GM18508 (cell line): ENCODE measurements around the gene ENOSF1.
"Not testable (repeated sequence)": the region's sequence is repeated elsewhere in the genome, so short reads cannot be mapped to it uniquely, and the experiment has no call there.

ENCODE experiments used
- ATAC-seq: cut with Tn5 transposase; IDR thresholded peaks from one replicate; pipeline ENCODE4 v1.9.1; 2021; ENCODE audit warnings: moderate number of reproducible peaks; ENCODE audit not compliant: insufficient read depth, unreplicated experiment

The ENOSF1 gene, protein sequence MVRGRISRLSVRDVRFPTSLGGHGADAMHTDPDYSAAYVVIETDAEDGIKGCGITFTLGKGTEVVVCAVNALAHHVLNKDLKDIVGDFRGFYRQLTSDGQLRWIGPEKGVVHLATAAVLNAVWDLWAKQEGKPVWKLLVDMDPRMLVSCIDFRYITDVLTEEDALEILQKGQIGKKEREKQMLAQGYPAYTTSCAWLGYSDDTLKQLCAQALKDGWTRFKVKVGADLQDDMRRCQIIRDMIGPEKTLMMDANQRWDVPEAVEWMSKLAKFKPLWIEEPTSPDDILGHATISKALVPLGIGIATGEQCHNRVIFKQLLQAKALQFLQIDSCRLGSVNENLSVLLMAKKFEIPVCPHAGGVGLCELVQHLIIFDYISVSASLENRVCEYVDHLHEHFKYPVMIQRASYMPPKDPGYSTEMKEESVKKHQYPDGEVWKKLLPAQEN

DNA sequence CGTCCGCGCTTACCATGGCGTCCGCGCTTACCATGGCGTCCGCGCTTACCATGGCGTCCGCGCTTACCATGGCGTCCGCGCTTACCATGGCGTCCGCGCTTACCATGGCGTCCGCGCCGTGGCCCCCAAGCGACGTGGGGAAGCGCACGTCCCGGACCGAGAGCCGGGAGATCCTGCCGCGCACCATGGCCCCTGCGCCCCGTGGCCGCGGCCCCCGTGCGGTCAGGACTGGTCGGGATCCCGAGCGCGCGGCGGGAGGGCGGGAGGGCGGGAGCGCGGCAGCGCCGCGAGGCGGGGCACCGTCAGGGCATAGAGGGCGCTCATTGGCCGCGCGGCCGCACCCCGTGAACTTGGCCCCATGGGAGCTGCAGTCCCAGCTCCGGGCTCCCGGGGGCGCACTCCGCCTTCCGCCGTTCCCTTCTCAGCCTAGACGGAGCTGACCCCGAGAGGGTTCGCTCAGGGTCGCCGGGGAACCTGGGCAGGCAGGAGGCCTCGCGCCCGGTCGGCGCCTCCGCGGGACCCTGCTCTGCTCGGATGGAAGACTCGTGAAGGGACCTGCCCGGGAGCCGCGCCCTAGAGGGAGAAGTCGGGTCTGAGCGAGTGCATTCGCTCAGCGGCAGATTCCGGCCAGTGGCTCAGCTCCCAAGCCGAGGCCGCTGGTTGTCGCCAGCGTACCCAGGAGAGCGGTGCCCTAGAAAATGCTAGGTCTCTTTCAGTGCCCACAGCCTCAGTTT, at the start of gene ENOSF1:
ENOSF1 (minus strand) TSS at position 230 of the 734 bp plus-strand sequence; CDS start at position 187, 43 bp downstream.
- ATAC-seq = peak; percentile 60

DNA sequence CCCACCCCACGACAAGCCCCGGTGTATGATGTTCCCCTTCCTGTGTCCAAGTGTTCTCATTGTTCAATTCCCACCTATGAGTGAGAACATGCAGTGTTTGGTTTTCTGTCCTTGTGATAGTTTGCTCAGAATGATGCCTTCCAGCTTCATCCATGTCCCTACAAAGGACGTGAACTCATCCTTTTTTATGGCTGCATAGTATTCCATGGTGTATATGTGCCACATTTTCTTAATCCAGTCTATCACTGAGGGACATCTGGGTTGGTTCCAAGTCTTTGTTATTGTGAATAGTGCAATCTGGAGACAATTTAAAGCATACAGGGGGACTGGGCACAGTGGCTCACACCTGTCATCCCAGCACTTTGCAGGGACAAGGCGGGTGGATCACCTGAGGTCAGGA, 47.4 kb upstream of the ENOSF1 start:
- ATAC-seq = not testable (repeated sequence)

GRCh38 chr18:755506-755905, 43.1 kb upstream of the ENOSF1 start:
- ATAC-seq = no peak

GRCh38 chr18:754656-755055, 42.2 kb upstream of the ENOSF1 start:
- no peak for ATAC-seq

DNA sequence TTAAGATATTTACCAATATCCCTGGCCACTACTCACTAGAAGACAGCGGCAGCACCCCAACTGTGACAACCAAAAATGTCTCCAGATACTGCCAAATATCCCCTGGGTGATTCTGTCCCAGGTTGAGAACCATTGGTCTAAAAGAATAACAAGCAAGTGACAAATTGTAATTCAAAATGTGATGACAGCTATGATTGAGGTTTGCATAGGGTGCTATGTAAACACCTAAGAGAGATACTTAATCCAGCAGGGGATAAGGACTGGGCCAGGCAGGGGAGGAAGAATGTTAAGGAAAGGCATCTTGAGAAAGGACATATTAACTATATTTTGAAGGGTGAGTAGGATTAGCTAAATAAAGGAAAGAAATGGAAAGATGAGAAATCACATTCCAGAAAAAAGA, 38.0 kb upstream of the ENOSF1 start:
- ATAC-seq = no peak

- ATAC-seq = no peak
These were observed 32.6 kb upstream of the ENOSF1 start for GRCh38 chr18:744832-745597.

GRCh38 chr18:741931-742512, 29.6 kb upstream of the ENOSF1 start:
- peak; percentile 59 for ATAC-seq

GRCh38 chr18:732371-732770, 19.9 kb upstream of the ENOSF1 start:
- no peak for ATAC-seq

- ATAC-seq = no peak
These were observed 18.8 kb upstream of the ENOSF1 start for GRCh38 chr18:731185-731584.

DNA sequence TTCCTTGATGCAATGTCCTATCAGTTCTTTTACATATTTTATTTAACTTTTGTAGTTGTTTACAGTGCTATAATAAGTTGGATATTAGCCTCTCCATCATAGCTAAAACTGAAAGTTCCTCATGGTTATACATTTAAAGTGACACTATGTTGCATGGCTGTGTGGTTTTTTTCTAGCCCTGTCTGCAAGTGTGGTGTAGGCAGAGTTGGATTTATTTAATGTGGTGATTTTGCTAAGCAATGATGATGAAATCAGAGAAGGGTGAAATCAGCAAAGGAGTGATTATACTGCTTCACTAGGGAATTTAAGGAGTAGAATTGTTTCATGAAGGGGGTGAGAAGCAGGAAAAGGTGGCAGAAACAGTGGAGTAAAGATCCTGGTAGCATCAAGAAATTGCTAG, 18.3 kb upstream of the ENOSF1 start:
- ATAC-seq = no peak

DNA sequence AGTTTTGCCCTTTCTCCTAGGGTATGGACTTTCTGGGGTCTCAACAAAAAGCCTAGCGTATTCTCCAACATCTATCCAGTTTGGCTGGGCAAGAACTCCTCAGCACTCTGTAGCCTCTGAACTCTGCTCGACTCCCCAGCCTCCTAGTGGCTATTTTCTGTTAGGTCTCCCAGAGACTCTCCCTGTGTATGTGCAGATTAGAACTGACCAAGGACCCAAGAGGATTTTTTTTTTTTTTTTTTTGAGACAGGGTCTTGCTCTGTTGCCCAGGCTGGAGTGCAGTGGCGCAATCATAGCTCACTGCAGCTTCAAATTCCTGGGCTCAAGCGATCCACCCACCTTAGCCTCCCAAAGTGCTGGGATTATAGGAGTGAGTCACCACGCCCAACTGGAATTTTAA, 17.7 kb upstream of the ENOSF1 start:
- not testable (repeated sequence) for ATAC-seq

DNA sequence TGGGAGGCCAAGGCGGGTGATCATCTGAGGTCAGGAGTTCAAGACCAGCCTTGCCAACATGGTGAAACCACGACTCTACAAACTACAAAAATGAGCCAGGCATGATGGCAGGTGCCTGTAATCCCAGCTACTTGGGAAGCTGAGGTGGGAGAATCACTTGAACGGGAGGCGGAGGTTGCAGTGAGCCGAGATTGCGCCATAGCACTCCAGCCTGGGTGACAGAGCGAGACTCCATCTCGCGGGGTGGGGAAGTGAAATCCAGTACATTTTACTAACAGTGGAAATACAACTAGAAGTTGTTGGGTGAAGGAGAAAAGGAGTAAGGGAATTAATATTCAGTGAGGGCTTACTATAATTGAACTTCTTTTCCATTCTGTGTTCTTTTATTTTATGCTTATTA, 13.2 kb upstream of the ENOSF1 start:
- no peak for ATAC-seq

GRCh38 chr18:723541-724080, 11.2 kb upstream of the ENOSF1 start:
- ATAC-seq = no peak

DNA sequence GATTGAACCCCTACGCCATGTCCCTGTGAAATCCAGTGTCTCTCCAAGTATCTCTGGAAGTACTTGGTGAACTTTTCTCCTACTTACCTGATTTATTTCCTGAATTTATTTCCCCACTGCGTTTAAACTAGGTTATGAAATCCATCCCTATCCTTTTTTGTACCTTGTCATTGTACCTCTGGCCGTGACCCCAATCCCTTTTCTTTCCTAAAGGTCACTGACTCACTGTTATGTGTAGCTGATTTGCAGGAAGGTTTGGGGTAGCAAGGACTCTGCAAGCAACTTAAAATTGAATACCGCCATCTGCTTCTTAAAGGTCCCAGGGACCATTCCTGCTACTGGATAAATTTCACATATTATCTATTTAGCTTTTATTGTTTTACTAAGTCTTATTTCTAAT, 4.6 kb upstream of the ENOSF1 start:
- no peak for ATAC-seq

DNA sequence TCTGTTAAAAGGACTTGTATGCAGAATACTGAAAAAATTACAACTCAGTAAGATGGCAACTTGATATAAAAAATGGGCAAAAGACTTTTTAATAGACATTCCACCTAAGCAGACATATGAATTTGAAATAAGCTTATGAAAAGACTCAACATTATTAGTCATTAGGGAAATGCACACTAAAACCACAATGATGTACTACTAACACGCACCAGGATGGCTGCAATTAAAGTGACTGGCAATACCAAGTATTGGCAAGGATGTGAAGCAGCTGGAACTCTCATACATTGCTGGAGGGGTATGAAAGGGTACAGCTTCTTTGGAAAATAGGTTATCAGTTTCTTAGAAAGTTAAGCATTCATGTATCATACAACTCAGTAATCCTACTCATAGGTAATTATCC, 3.2 kb upstream of the ENOSF1 start:
- no peak for ATAC-seq

DNA sequence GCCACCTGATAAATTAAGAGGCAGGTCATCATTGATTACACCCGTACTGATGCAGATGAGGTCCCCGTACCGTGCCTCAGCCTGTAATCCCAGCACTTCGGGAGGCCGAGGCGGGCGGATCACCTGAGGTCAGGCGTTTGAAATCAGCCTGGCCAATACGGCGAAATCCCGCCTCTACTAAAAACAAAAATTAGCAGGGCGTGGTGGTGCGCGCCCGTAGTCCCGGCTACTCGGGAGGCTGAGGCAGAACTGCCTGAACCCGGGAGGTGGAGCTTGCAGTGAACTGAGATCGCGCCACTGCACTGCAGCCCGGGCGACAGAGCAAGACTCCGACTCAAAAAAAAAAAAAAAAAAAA, 683 bp upstream of the ENOSF1 start:
- no peak for ATAC-seq

GRCh38 chr18:711657-712400, 601 bp downstream of the ENOSF1 start:
- peak; percentile 47 for ATAC-seq

DNA sequence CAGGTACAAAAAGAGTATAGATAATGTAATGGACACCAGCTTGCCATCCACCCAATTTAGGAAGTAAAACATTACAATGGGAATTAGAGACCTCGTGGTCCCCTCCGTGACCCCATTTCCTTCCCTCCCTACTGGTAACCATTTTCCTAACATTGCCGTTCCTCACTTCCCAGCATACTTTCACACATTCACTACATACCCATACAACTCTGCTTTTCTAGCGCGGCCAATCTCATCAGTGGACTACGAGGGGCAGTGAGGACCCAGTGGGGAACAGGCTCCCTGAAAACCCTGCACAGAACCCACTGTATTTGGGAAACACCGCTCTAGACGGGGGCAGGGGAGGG, 1.1 kb downstream of the ENOSF1 start:
- no peak for ATAC-seq

GRCh38 chr18:710418-711300, 1.8 kb downstream of the ENOSF1 start:
- ATAC-seq = no peak
